Left lung (tissue), 10 donors: ENCODE measurements around the gene TTC7B. TPM values are rescaled to one million over a fixed set of nuclear protein-coding genes. Genes with fewer than 3 reads are reported as not detected.

ENCODE experiments used
- ATAC-seq: fragments of 200-7000 bp; cut with Tn5 transposase; one replicate; pipeline ENCODE4 v1.9.1; 2020; ENCODE audit warnings: moderate library complexity
- DNase-seq, 4 donors: peaks; one replicate each; pipeline ENCODE4 v3.0.0-alpha.2; 2013 to 2020
- H3K27ac ChIP-seq, 2 donors: fragments of 200-600 bp; sonication (generic) in 1 of 2; one replicate each; pipeline versions ENCODE4 v1.5.0 to v1.8.0; 2020 to 2021
- H3K27me3 ChIP-seq, 2 donors: fragments of 200-600 bp; sonication (generic) in 1 of 2; one replicate each; pipeline versions ENCODE4 v1.5.0 to v1.8.0; 2020 to 2021
- H3K36me3 ChIP-seq, 2 donors: fragments of 200-600 bp; sonication (generic) in 1 of 2; one replicate each; pipeline versions ENCODE4 v1.5.0 to v1.8.0; 2020 to 2021
- H3K4me1 ChIP-seq, 2 donors: fragments of 200-600 bp; one replicate each; pipeline ENCODE4 v1.8.0; 2021
- H3K4me3 ChIP-seq, 2 donors: fragments of 200-600 bp; sonication (generic) in 1 of 2; one replicate each; pipeline versions ENCODE4 v1.5.0 to v1.8.0; 2020 to 2021; ENCODE audit warnings: mild to moderate bottlenecking in 1 of 2
- H3K9me3 ChIP-seq, 2 donors: fragments of 200-600 bp; sonication (generic) in 1 of 2; one replicate each; pipeline versions ENCODE4 v1.5.0 to v1.8.0; 2020 to 2021
- CTCF ChIP-seq, 2 donors: fragments of 200-600 bp; sonication (generic) in 1 of 2; IDR thresholded peaks; one replicate each; pipeline versions ENCODE4 v1.5.0 to v1.8.0; 2021; ENCODE audit warnings: antibody characterized with exemption in 2 of 2
- intact Hi-C, 2 donors: fragments of 100-400 bp; cut with DNase I; formaldehyde crosslinking; loops; one replicate each; pipeline versions ENCODE4 v1.11.2 to v1.14.2; 2022
- polyA plus RNA-seq, 6 donors: library from polyadenylated mRNA; unstranded; fragments of 120-200 nt; gene quantifications; one replicate each; pipeline ENCODE4 v1.2.1, GENCODE V29; 2013; ENCODE audit not compliant: insufficient read length in 6 of 6
- total RNA-seq, 2 donors: library from RNA; stranded (reverse); fragmentation: NEBNext Ultra II Directional; extraction: Animal tissue kit (Norgen Biotek cat#: 25700); gene quantifications; one replicate each; pipeline ENCODE4 v1.2.1, GENCODE V29; 2021
- donor health status: DM: no; HTN: yes; CAD: no.
- donor health status: DM: no; HTN: no; CAD: no.

TTC7B gene
- total and polyA plus RNA-seq, 8 donors: 26.8 to 47.5 (median 39.5) TPM

GRCh38 chr14:90487031-90487430, 329.2 kb downstream of the TTC7B start:
- Histone ChIP-seq H3K4me3 (no peak overlapping the region), H3K27me3 (no peaks in the 10 kb centered on the region), H3K9me3 (no peaks in the 10 kb centered on the region), H3K27ac (no peak overlapping the region), H3K4me1 (peaks cover 0 to 6% of the 10 kb centered on the region in 2 donors), H3K36me3 (no peaks in the 10 kb centered on the region)
- no peak for TF ChIP-seq CTCF (IDR thresholded peaks at IDR 0.05)
- no peak for ATAC-seq
- peak in 1 of 4 donors; percentile 34 for DNase-seq
- intact Hi-C loops: no loop called here

- H3K9me3 ChIP-seq: no peaks in the 10 kb centered on the region
- DNase-seq (no peak), ATAC-seq (no peak)
- H3K4me3 ChIP-seq: no peak overlapping the region
- no peak overlapping the region for H3K27ac ChIP-seq
- intact Hi-C loops: no loop called here
- H3K4me1 ChIP-seq: no peaks in the 10 kb centered on the region
- H3K36me3 ChIP-seq: no peaks in the 10 kb centered on the region
- no peak for TF ChIP-seq CTCF (IDR thresholded peaks at IDR 0.05)
- H3K27me3 ChIP-seq: no peaks in the 10 kb centered on the region
Measured at GRCh38 chr14:90484291-90484690, 331.9 kb downstream of the TTC7B start.

GRCh38 chr14:90483571-90483974, 332.7 kb downstream of the TTC7B start:
- Histone ChIP-seq H3K36me3 (no peaks in the 10 kb centered on the region), H3K27ac (no peak overlapping the region), H3K9me3 (no peaks in the 10 kb centered on the region), H3K27me3 (no peaks in the 10 kb centered on the region), H3K4me1 (no peaks in the 10 kb centered on the region), H3K4me3 (no peak overlapping the region)
- intact Hi-C loops: no loop called here
- DNase-seq (peak in 1 of 4 donors; percentile 44), ATAC-seq (no peak)
- no peak for TF ChIP-seq CTCF (IDR thresholded peaks at IDR 0.05)

GRCh38 chr14:90483117-90483516, 333.1 kb downstream of the TTC7B start:
- no peak for DNase-seq
- Histone ChIP-seq H3K36me3 (no peaks in the 10 kb centered on the region), H3K4me3 (no peak overlapping the region), H3K9me3 (no peaks in the 10 kb centered on the region), H3K27me3 (no peaks in the 10 kb centered on the region), H3K4me1 (no peaks in the 10 kb centered on the region), H3K27ac (no peak overlapping the region)
- no peak for TF ChIP-seq CTCF (IDR thresholded peaks at IDR 0.05)
- ATAC-seq: no peak
- intact Hi-C loops: no loop called here

- no peak for TF ChIP-seq CTCF (IDR thresholded peaks at IDR 0.05)
- DNase-seq (no peak), ATAC-seq (no peak)
- peaks cover 7 to 41% of the 10 kb centered on the region in 2 donors for H3K9me3 ChIP-seq
- no peak overlapping the region for H3K27ac ChIP-seq
- no peaks in the 10 kb centered on the region for H3K36me3 ChIP-seq
- no peak overlapping the region for H3K4me3 ChIP-seq
- intact Hi-C loops: no loop called here
- no peaks in the 10 kb centered on the region for H3K27me3 ChIP-seq
- H3K4me1 ChIP-seq: no peaks in the 10 kb centered on the region
Measured at GRCh38 chr14:90475298-90475697, 340.9 kb downstream of the TTC7B start.

Other genes with a start within 250 kb of the TTC7B start
- 1 to 10 TPM; 4.2 to 5.4 TPM for gene RPS6KA5, start 244.2 kb upstream of the TTC7B start, total RNA-seq
- gene RPS6KA5, start 244.2 kb upstream of the TTC7B start, polyA plus RNA-seq: 10 to 100 TPM in 2 of 6 donors, 1 to 10 TPM in 4; 8.3 to 10.8 (median 9.3) TPM